Common myeloid progenitor, CD34-positive (primary cell): ENCODE data around the gene MYL3.

Experiments
- CTCF ChIA-PET: fragments of 350-600 bp; sonication (Branson Sonifier 250); formaldehyde crosslinking; loops from one replicate; lab custom pipeline; 2021; ENCODE audit warnings: antibody characterized with exemption; lab: Charles Lee
- POLR2A ChIA-PET: fragments of 350-600 bp; sonication (Branson Sonifier 250); formaldehyde crosslinking; loops from one replicate; lab custom pipeline; 2021; ENCODE audit warnings: antibody characterized with exemption; lab: Charles Lee
- DNase-seq, 3 donors: peaks; one replicate each; pipeline versions ENCODE4 v3.0.0 to v3.0.0-alpha.2; 2013
- H3K27ac ChIP-seq, 2 experiments: 1 replicate in 1 of 2; 2 replicates in 1 of 2; pipeline ENCODE4 v1.7.0; 2013; ENCODE audit warnings: inconsistent platforms in 2 of 2, low read length in 2 of 2, mild to moderate bottlenecking in 2 of 2, low read depth in 1 of 2, moderate library complexity in 1 of 2; ENCODE audit not compliant: severe bottlenecking in 2 of 2, insufficient read depth in 1 of 2, poor library complexity in 1 of 2
- H3K27me3 ChIP-seq, 5 experiments: replicated peaks in 2 of 5; 1 replicate in 3 of 5; 2 replicates in 2 of 5; pipeline versions ENCODE4 v1.6.1 to v1.7.0; 2013; ENCODE audit warnings: low read length in 4 of 5, mild to moderate bottlenecking in 2 of 5, moderate library complexity in 2 of 5, inconsistent platforms in 1 of 5; ENCODE audit not compliant: insufficient read depth in 5 of 5, control insufficient read depth in 4 of 5
- H3K36me3 ChIP-seq, 4 experiments: 1 replicate in 2 of 4; 2 replicates in 2 of 4; pipeline versions ENCODE4 v1.6.1 to v1.7.0; 2013; ENCODE audit warnings: low read length in 3 of 4, control low read depth in 1 of 4, mild to moderate bottlenecking in 1 of 4; ENCODE audit not compliant: control insufficient read depth in 4 of 4, insufficient read depth in 4 of 4
- H3K4me1 ChIP-seq, 4 experiments: 1 replicate in 3 of 4; 2 replicates in 1 of 4; pipeline versions ENCODE4 v1.6.1 to v1.7.1; 2013; ENCODE audit warnings: low read length in 3 of 4, mild to moderate bottlenecking in 3 of 4, control low read depth in 1 of 4, inconsistent platforms in 1 of 4, moderate library complexity in 1 of 4; ENCODE audit not compliant: control insufficient read depth in 4 of 4, insufficient read depth in 4 of 4; ENCODE audit errors: control extremely low read depth in 1 of 4
- H3K4me3 ChIP-seq, 7 experiments: 1 replicate in 4 of 7; 2 replicates in 3 of 7; pipeline versions ENCODE4 v1.5.1 to v1.7.0; 2013; ENCODE audit warnings: mild to moderate bottlenecking in 7 of 7, low read length in 6 of 7, moderate library complexity in 6 of 7, inconsistent platforms in 2 of 7, low read depth in 2 of 7, control low read depth in 1 of 7; ENCODE audit not compliant: insufficient read depth in 4 of 7, control insufficient read depth in 1 of 7; ENCODE audit errors: extremely low read depth in 1 of 7
- H3K9me3 ChIP-seq, 5 experiments: 1 replicate in 4 of 5; 2 replicates in 1 of 5; pipeline versions ENCODE4 v1.6.1 to v1.7.1; 2013; ENCODE audit warnings: low read length in 4 of 5, mild to moderate bottlenecking in 2 of 5, inconsistent platforms in 1 of 5, low read depth in 1 of 5, moderate library complexity in 1 of 5; ENCODE audit not compliant: control insufficient read depth in 4 of 5, insufficient read depth in 2 of 5; ENCODE audit errors: control extremely low read depth in 1 of 5
- WGBS: methylation state at CpG from one replicate; pipeline ENCODE4 v1.1.5; 2013; ENCODE audit not compliant: insufficient coverage; 5-methylcytosine and 5-hydroxymethylcytosine counted together

The MYL3 gene

GRCh38 chr3:46873521-46873920 lies 10.3 kb upstream of the MYL3 start:
- POLR2A ChIA-PET = interaction anchor here (1.0 kb wide), 1 partner anchor 17 kb away, joined by 3 read pairs; no protein-coding TSS in a partner anchor
- Histone ChIP-seq H3K9me3 (no peaks in the 10 kb centered on the region), H3K36me3 (no peaks in the 10 kb centered on the region), H3K27ac (no peak overlapping the region), H3K4me3 (no peak overlapping the region), H3K4me1 (peaks cover 4 to 41% (median 36%) of the 10 kb centered on the region in 4 experiments), H3K27me3 (no peaks in the 10 kb centered on the region)
- CTCF ChIA-PET = interaction anchor here (0.9 to 6.0 kb wide), 9 partner anchors 9 to 168 kb away, joined by 3 to 62 read pairs (median 4); no protein-coding TSS in a partner anchor
- WGBS = 35% methylated on average over 5 of the region's 5 CpGs
- DNase-seq = no peak

GRCh38 chr3:46871222-46871621 lies 8.0 kb upstream of the MYL3 start:
- Histone ChIP-seq H3K27ac (no peak overlapping the region), H3K4me1 (peaks cover 4 to 41% (median 35%) of the 10 kb centered on the region in 4 experiments), H3K36me3 (no peaks in the 10 kb centered on the region), H3K4me3 (no peak overlapping the region), H3K27me3 (no peaks in the 10 kb centered on the region), H3K9me3 (no peaks in the 10 kb centered on the region)
- 98% methylated on average over 7 of the region's 10 CpGs for WGBS
- no peak for DNase-seq
- POLR2A ChIA-PET = no interaction called here
- CTCF ChIA-PET = interaction anchor here (0.8 to 6.0 kb wide), 9 partner anchors 9 to 166 kb away, joined by 3 to 62 read pairs (median 6); no protein-coding TSS in a partner anchor

GRCh38 chr3:46870651-46871050 lies 7.4 kb upstream of the MYL3 start:
- POLR2A ChIA-PET = no interaction called here
- CTCF ChIA-PET = interaction anchor here (0.8 to 6.0 kb wide), 7 partner anchors 10 to 38 kb away, joined by 3 to 62 read pairs (median 6); no protein-coding TSS in a partner anchor
- H3K4me1 ChIP-seq = peaks cover 4 to 36% (median 30%) of the 10 kb centered on the region in 4 experiments
- no peak for DNase-seq
- no peak overlapping the region for H3K4me3 ChIP-seq
- H3K9me3 ChIP-seq = no peaks in the 10 kb centered on the region
- 100% methylated on average over 4 of the region's 5 CpGs for WGBS
- H3K27me3 ChIP-seq = no peaks in the 10 kb centered on the region
- no peak overlapping the region for H3K27ac ChIP-seq
- no peaks in the 10 kb centered on the region for H3K36me3 ChIP-seq

GRCh38 chr3:46869440-46869839 lies 6.2 kb upstream of the MYL3 start:
- Histone ChIP-seq H3K36me3 (no peaks in the 10 kb centered on the region), H3K27ac (no peak overlapping the region), H3K4me1 (peaks cover 4 to 24% (median 20%) of the 10 kb centered on the region in 4 experiments), H3K4me3 (no peak overlapping the region), H3K9me3 (no peaks in the 10 kb centered on the region), H3K27me3 (no peaks in the 10 kb centered on the region)
- WGBS = 95% methylated on average over 9 of the region's 10 CpGs
- no peak for DNase-seq
- ChIA-PET CTCF (interaction anchor here (1.0 to 6.0 kb wide), 4 partner anchors 10 to 40 kb away, joined by 4 to 68 read pairs (median 34); no protein-coding TSS in a partner anchor), POLR2A (no interaction called here)

GRCh38 chr3:46868948-46869347 lies 5.7 kb upstream of the MYL3 start:
- Histone ChIP-seq H3K4me1 (peaks cover 4 to 19% (median 15%) of the 10 kb centered on the region in 4 experiments), H3K27me3 (no peaks in the 10 kb centered on the region), H3K9me3 (no peaks in the 10 kb centered on the region), H3K36me3 (no peaks in the 10 kb centered on the region), H3K4me3 (no peak overlapping the region), H3K27ac (no peak overlapping the region)
- 100% methylated on average over 4 of the region's 7 CpGs for whole genome bisulfite sequencing
- CTCF ChIA-PET = interaction anchor here (1.0 to 4.4 kb wide), 4 partner anchors 10 to 40 kb away, joined by 4 to 68 read pairs (median 12); no protein-coding TSS in a partner anchor
- DNase-seq = no peak
- POLR2A ChIA-PET = no interaction called here

- WGBS = 96% methylated on average over 5 of the region's 8 CpGs
- H3K4me3 ChIP-seq = no peak overlapping the region
- no peaks in the 10 kb centered on the region for H3K9me3 ChIP-seq
- DNase-seq = peak in 1 of 3 donors; percentile 24
- H3K27me3 ChIP-seq = no peaks in the 10 kb centered on the region
- CTCF ChIA-PET = interaction anchor here (1.0 to 4.4 kb wide), 7 partner anchors 9 to 41 kb away, joined by 3 to 68 read pairs (median 13); no protein-coding TSS in a partner anchor
- POLR2A ChIA-PET = interaction anchor here (0.6 kb wide), 1 partner anchor 12 kb away, joined by 4 read pairs; no protein-coding TSS in a partner anchor
- no peaks in the 10 kb centered on the region for H3K36me3 ChIP-seq
- H3K27ac ChIP-seq = no peak overlapping the region
- peaks cover 4 to 13% (median 8%) of the 10 kb centered on the region in 4 experiments for H3K4me1 ChIP-seq
Observed at GRCh38 chr3:46868287-46868686, 5.0 kb upstream of the MYL3 start.

GRCh38 chr3:46867550-46867898 lies 4.3 kb upstream of the MYL3 start:
- Histone ChIP-seq H3K4me1 (peaks cover 0 to 5% (median 1%) of the 10 kb centered on the region in 4 experiments), H3K9me3 (no peaks in the 10 kb centered on the region), H3K4me3 (no peak overlapping the region), H3K36me3 (no peaks in the 10 kb centered on the region), H3K27ac (no peak overlapping the region), H3K27me3 (no peaks in the 10 kb centered on the region)
- ChIA-PET CTCF (interaction anchor here (0.6 to 4.4 kb wide), 14 partner anchors 8 to 165 kb away, joined by 3 to 68 read pairs (median 9); partner anchors contain the start of gene PTH1R), POLR2A (interaction anchor here (0.6 kb wide), 1 partner anchor 12 kb away, joined by 4 read pairs; no protein-coding TSS in a partner anchor)
- WGBS = 94% methylated on average over 13 of the region's 15 CpGs
- DNase-seq = no peak
